Hindlimb muscle (tissue), 1 donor: ENCODE results near the gene OR51A7. TPM values are rescaled to one million over a fixed set of nuclear protein-coding genes. Genes with fewer than 3 reads are reported as not detected.

Experiments
- DNase-seq: peaks from one replicate; pipeline ENCODE4 v3.0.0-alpha.2; 2013
- polyA plus RNA-seq: library from polyadenylated mRNA; unstranded; fragments of 120-200 nt; gene quantifications from one replicate; pipeline ENCODE4 v1.2.1, GENCODE V29; 2013; ENCODE audit not compliant: insufficient read length

OR51A7 gene
- polyA plus RNA-seq, 1 donor = not detected

GRCh38 chr11:4957396-4957795 lies 53.8 kb downstream of the OR51A7 start:
- DNase-seq = no peak

Other genes starting within 250 kb of the OR51A7 start
- gene OR51E2, start 205.9 kb upstream of the OR51A7 start, polyA plus RNA-seq = 0.76 TPM
- not detected for gene MMP26, start 199.0 kb upstream of the OR51A7 start, polyA plus RNA-seq
- not detected for gene OR51F1, start 133.8 kb upstream of the OR51A7 start, polyA plus RNA-seq
- gene OR52R1, start 99.4 kb upstream of the OR51A7 start, polyA plus RNA-seq = not detected
- not detected for gene OR51F2, start 82.5 kb upstream of the OR51A7 start, polyA plus RNA-seq
- gene OR51S1, start 54.6 kb upstream of the OR51A7 start, polyA plus RNA-seq = not detected
- gene OR51T1, start 21.9 kb upstream of the OR51A7 start, polyA plus RNA-seq = not detected
- gene OR51G2, start 15.6 kb downstream of the OR51A7 start, polyA plus RNA-seq = not detected
- gene OR51G1, start 20.6 kb downstream of the OR51A7 start, polyA plus RNA-seq = not detected
- gene OR51A4, start 43.8 kb downstream of the OR51A7 start, polyA plus RNA-seq = 0.13 TPM
- gene OR51A2, start 51.9 kb downstream of the OR51A7 start, polyA plus RNA-seq = not detected
- gene OR51L1, start 91.1 kb downstream of the OR51A7 start, polyA plus RNA-seq = not detected
- not detected for gene OR52J3, start 142.7 kb downstream of the OR51A7 start, polyA plus RNA-seq
- gene OR52E2, start 155.8 kb downstream of the OR51A7 start, polyA plus RNA-seq = not detected
- gene OR52E1, start 165.8 kb downstream of the OR51A7 start, polyA plus RNA-seq = not detected
- gene OR52A5, start 234.6 kb downstream of the OR51A7 start, polyA plus RNA-seq = not detected